Mammary epithelial cell (primary cell): ENCODE results near the gene RETN.

Source experiments
- EZH2 ChIP-seq: IDR thresholded peaks from 2 replicates; pipeline ENCODE4 v1.6.1; 2012; ENCODE audit warnings: low read length, inconsistent platforms, borderline replicate concordance
- TF ChIP-seq, protein P1 (sequence below), 2 donors: IDR thresholded peaks in 1 of 2; conservative IDR thresholded peaks in 1 of 2; 2 replicates each; pipeline ENCODE4 v1.5.1; 2011 to 2012; ENCODE audit warnings: inconsistent platforms in 2 of 2, low read length in 2 of 2, mild to moderate bottlenecking in 2 of 2, control low read depth in 1 of 2, low read depth in 1 of 2; ENCODE audit not compliant: insufficient read depth in 1 of 2; ENCODE audit errors: extremely low read depth in 1 of 2

GRCh38 chr19:7668842-7669241 is at the start of gene RETN:
- TF ChIP-seq, protein P1, sequence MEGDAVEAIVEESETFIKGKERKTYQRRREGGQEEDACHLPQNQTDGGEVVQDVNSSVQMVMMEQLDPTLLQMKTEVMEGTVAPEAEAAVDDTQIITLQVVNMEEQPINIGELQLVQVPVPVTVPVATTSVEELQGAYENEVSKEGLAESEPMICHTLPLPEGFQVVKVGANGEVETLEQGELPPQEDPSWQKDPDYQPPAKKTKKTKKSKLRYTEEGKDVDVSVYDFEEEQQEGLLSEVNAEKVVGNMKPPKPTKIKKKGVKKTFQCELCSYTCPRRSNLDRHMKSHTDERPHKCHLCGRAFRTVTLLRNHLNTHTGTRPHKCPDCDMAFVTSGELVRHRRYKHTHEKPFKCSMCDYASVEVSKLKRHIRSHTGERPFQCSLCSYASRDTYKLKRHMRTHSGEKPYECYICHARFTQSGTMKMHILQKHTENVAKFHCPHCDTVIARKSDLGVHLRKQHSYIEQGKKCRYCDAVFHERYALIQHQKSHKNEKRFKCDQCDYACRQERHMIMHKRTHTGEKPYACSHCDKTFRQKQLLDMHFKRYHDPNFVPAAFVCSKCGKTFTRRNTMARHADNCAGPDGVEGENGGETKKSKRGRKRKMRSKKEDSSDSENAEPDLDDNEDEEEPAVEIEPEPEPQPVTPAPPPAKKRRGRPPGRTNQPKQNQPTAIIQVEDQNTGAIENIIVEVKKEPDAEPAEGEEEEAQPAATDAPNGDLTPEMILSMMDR (conservative IDR thresholded peaks at IDR 0.05 in 1 of 2, IDR thresholded peaks at IDR 0.05 in 1 of 2; ENCODE audit: extremely low read depth in 1 of 2, insufficient read depth in 1 of 2, low read depth in 1 of 2, low read length in 2 of 2), result no peak
- TF ChIP-seq EZH2, result no peak
